SJCRH30 (cell line): Measurements from ENCODE around the gene NLRP1. TPM values are rescaled to one million over a fixed set of nuclear protein-coding genes. Genes with fewer than 3 reads are reported as not detected.

ENCODE experiments used
- DNase-seq, 2 experiments: peaks; one replicate each; pipeline ENCODE4 v3.0.0-alpha.2; 2015 to 2020
- H3K27ac ChIP-seq: fragments of 250-450 bp; sonication (Bioruptor Pico); 2 replicates; pipeline ENCODE4 v1.5.1; 2020; ENCODE audit warnings: mild to moderate bottlenecking, moderate library complexity
- H3K27me3 ChIP-seq: fragments of 250-450 bp; sonication (Bioruptor Pico); 2 replicates; pipeline ENCODE4 v1.5.1; 2020; ENCODE audit warnings: mild to moderate bottlenecking, moderate library complexity
- H3K36me3 ChIP-seq: fragments of 250-450 bp; sonication (Bioruptor Pico); 2 replicates; pipeline ENCODE4 v1.5.1; 2020; ENCODE audit warnings: mild to moderate bottlenecking, moderate library complexity
- H3K4me1 ChIP-seq: fragments of 250-450 bp; sonication (Bioruptor Pico); 2 replicates; pipeline ENCODE4 v1.5.1; 2020; ENCODE audit warnings: mild to moderate bottlenecking, moderate library complexity
- H3K4me3 ChIP-seq: fragments of 250-450 bp; sonication (Bioruptor Pico); 2 replicates; pipeline ENCODE4 v1.5.1; 2020; ENCODE audit warnings: mild to moderate bottlenecking, moderate library complexity
- H3K9me3 ChIP-seq: fragments of 250-450 bp; sonication (Bioruptor Pico); replicated peaks from 2 replicates; pipeline ENCODE4 v1.5.1; 2020; ENCODE audit warnings: mild to moderate bottlenecking, moderate library complexity
- total RNA-seq: library from RNA; depleted of rRNA; stranded (reverse); fragments of >200 nt; shearing (Covaris generic); gene quantifications from 2 replicates; pipeline ENCODE4 v1.2.3, GENCODE V29; 2014

The NLRP1 gene
- total RNA-seq, 1 experiment from 2014 or later, result 19.1 TPM

DNA sequence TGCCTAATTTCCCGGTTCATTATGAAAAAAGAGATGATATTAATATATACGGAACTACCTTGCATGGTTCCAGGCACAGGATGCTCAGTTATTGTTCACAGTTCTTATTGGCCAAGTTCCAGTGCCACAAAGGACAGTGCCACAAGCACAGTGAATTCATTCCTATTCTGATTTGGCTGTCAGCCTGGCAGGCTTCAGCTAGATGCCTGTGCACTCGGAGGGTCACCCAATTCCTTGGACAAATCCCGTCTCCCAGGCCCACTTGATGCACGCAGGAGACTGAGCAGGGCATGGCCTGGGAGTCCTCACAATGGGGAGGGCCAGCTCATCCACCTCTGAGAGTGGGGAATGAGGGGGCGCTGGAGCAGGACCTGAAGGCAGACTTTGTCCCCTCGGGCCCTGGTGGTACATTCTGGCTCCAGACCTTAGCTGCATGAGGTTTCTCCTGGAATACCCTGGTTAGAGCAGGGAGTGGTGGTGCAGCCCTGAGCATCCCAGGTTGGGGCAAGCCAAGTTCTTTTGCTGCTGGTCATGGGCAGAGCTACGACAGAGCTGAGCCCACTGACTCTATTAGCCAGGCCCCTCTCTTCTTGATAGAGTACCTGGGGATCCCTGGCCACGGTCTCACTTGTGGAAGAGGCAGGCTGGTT is 56.6 kb downstream of the NLRP1 start:
- no peak for DNase-seq
- peaks cover 25% of the 10 kb centered on the region for H3K4me1 ChIP-seq
- no peaks in the 10 kb centered on the region for H3K9me3 ChIP-seq
- H3K27ac ChIP-seq, result peak overlapping the region; percentile 94
- H3K36me3 ChIP-seq, result no peaks in the 10 kb centered on the region
- no peaks in the 10 kb centered on the region for H3K27me3 ChIP-seq
- H3K4me3 ChIP-seq, result no peak overlapping the region

DNA sequence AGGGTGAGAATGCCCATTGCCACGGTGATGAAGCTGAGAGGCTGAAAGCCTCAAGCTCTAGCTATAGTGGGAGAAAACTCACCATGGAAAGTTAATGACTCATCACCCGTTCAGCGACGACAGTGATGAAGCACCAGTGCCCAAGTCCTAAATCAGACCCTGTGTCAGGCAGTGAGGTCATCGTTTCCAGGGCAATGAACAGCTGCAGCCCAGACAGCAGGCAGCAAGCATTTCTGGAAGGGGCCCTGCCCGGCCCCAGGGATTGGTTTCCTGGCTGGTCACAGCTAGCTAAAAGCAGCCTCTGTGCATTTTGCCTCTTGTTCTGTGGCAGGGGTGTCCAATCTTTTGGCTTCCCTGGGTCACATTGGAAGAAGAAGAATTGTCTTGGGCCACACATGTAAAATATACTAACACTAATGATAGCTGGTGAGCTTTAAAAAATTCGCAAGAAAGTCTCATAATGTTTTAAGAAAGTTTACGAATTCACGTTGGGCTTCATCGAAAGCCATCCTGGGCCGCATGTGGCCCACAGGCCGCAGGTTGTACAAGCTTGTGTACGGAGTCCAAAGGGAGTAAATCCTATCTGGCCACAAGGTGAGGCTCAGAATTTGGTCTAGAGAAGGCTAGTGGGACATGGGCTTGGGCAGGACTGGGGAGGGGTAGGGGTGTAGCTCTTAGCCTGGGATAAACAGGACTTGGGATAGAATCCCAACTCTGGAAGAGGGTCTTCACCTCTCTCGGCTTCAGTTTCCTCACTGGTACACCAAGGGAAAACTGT is 57.3 kb downstream of the NLRP1 start:
- DNase-seq, result peak; percentile 94 to 96
- H3K27me3 ChIP-seq, result no peaks in the 10 kb centered on the region

DNA sequence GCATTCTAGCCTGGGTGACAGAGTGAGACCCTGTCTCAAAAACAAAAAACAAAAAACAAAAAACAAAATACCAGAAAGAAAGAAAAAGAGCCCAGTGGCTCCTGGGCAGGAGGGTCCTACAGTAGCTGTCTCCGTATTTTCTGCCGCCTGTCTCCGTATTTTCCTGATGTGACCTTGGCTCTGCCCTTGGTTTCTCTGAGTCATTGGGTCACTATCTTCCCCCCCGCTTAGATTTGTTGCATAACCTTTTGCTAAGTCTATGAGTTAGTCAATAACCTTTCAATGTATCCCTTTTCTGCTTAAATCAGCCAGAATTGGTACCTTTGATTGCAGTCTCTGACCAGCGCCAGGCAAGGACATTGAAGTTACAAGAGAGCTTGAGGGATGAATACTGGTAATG is 61.1 kb downstream of the NLRP1 start:
- no peaks in the 10 kb centered on the region for H3K27me3 ChIP-seq
- no peak overlapping the region for H3K4me3 ChIP-seq
- DNase-seq, result no peak
- no peak overlapping the region for H3K27ac ChIP-seq
- H3K36me3 ChIP-seq, result no peaks in the 10 kb centered on the region
- H3K9me3 ChIP-seq, result no peaks in the 10 kb centered on the region
- H3K4me1 ChIP-seq, result peaks cover 21% of the 10 kb centered on the region

More for the DNA sequence above, 57.3 kb downstream of the NLRP1 start:
- Histone ChIP-seq H3K9me3 (no peaks in the 10 kb centered on the region), H3K27ac (peak overlapping the region; percentile 94), H3K4me3 (no peak overlapping the region), H3K4me1 (peaks cover 25% of the 10 kb centered on the region), H3K36me3 (no peaks in the 10 kb centered on the region)

DNA sequence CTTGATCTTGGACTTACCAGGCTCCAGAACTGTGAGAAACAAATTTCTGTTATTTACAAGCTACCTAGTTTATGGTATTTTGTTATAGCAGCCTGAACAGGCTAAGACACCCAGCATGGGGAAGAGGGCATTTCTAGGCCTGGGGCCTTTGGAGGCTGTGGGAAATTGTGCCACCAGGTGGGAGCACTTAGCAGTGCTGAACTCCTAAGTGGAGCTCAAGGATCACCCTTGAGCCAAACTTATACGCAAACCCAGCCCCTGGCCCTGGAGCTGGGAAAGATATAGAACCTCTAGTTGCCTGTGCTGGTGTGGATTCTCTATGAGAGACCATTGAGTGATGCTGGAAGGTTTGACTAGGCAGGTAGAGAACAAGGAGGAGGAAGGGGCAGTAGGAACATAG is 61.8 kb downstream of the NLRP1 start:
- Histone ChIP-seq H3K27me3 (no peaks in the 10 kb centered on the region), H3K36me3 (no peaks in the 10 kb centered on the region), H3K4me1 (peaks cover 14% of the 10 kb centered on the region), H3K9me3 (no peaks in the 10 kb centered on the region), H3K27ac (no peak overlapping the region), H3K4me3 (no peak overlapping the region)
- no peak for DNase-seq

DNA sequence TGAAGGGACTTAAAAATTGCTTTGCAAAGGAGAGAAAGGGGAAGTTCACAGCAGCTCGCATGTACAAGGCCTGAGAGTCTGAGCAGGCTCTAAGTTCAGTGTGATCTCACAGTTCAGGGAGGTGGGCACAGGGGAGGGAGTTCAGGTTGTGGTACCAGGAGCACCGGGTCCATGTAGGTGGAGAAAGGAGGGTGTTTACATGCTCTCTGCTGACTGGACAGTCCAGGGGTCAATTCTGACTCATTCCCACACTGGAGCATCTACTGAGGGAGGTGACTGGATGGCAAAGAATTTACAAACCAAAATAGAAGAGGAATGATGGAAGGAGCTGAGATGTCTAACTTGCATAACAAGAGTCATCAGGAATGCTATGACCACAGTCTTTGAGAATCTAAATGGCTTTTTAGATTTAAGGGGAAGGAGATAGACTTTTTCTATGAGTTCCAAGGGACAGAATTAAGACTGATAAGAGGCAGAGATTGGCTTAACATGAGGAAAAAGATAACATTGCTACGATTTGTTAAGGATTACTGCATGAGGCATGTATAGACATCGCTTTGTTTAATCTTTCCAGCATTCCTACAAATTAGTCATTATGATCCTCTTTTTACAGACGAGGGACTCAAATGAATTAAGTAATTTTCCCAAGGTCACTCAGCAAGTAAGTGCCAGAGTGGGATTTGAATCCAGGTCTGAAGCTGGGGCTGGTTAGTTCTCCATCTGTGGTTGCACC is 68.1 kb downstream of the NLRP1 start:
- Histone ChIP-seq H3K4me3 (no peak overlapping the region), H3K36me3 (no peaks in the 10 kb centered on the region), H3K4me1 (peaks cover 3% of the 10 kb centered on the region), H3K9me3 (no peaks in the 10 kb centered on the region), H3K27ac (peak overlapping the region; percentile 49), H3K27me3 (no peaks in the 10 kb centered on the region)
- DNase-seq, result peak; percentile 11 to 23

DNA sequence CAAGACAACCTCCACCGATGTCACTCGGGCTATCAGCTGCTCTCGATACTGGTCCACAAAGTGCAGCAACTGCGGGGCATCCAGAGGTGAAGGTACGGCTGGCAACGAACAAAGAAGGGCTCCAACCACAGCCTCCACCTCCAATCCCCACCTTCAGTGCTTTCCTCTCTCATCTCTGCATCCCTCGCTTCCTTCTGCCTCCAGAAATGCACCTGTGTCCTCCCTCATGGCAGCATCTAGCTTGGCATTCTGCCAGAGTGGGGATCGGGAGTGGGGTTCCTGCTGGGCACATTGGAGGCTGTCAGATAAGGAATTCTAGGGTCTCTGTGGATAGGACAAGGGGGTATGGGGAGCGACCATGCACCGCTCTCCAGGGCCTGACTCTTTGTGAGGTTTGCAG is 69.3 kb downstream of the NLRP1 start:
- Histone ChIP-seq H3K27me3 (no peaks in the 10 kb centered on the region), H3K27ac (no peak overlapping the region), H3K9me3 (no peaks in the 10 kb centered on the region), H3K4me1 (peaks cover 3% of the 10 kb centered on the region), H3K36me3 (no peaks in the 10 kb centered on the region), H3K4me3 (no peak overlapping the region)
- no peak for DNase-seq

DNA sequence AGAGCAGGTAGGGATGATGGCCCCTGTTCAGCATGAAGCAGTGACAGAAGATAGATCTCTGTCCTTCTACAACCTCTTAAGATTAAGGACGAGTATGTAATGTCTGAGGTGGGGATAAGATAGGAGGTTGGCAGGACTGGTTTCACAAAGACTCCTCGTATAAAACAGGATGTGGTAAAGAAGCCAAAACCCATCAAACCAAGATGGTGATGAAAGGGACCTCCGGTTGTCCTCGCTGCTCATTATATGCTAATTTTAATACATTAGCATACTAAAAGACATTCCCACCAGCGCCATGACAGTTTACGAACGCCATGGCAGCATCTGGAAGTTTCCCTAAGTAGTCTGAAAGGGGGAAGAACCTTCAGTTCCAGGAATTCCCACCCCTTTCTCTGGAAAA is 70.7 kb downstream of the NLRP1 start:
- no peak overlapping the region for H3K27ac ChIP-seq
- H3K9me3 ChIP-seq, result no peaks in the 10 kb centered on the region
- H3K27me3 ChIP-seq, result no peaks in the 10 kb centered on the region
- no peak for DNase-seq
- no peak overlapping the region for H3K4me3 ChIP-seq
- peaks cover 3% of the 10 kb centered on the region for H3K4me1 ChIP-seq
- H3K36me3 ChIP-seq, result no peaks in the 10 kb centered on the region

DNA sequence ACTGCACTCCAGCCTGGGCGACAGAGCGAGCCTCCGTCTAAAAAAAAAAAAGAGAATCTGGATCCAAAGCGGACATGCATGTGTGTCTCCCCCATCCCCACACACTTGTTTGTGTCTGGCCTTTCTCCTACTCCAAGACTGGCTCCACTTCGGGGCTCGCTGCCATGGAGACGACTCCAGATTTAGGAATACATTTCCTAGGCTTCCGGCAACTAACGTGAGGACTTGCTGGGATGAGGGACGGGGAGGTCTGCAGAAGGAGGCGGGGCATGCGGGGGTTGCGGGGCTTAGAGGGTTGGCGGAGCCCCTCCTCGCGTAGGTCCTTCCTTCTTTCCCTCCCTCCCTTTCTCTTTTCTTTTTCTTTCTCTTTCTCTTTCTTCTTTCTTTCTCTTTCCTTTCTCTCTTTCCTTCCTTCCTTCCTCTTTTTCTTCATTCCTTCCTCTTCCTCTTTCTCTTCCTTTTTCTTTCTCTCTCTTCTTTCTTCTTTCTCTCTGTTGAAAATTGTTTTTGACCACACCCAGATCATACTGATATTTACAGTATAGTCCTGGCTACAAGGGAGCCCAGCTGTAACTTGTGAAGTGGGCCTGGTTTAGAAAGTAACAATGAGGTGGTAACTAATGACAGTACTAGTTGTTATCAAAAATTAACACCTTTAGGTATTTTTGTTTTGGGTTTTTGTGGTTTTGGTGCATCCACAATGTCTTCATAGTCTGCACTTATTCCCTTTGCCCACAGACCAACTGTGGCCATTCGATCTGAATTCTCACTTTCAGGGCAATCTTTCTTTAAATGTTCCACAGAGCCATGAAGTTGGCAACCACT is 72.7 kb downstream of the NLRP1 start:
- no peak for DNase-seq
- H3K27ac ChIP-seq, result no peak overlapping the region
- no peak overlapping the region for H3K4me3 ChIP-seq
- H3K9me3 ChIP-seq, result no peaks in the 10 kb centered on the region
- no peaks in the 10 kb centered on the region for H3K27me3 ChIP-seq
- H3K36me3 ChIP-seq, result no peaks in the 10 kb centered on the region
- H3K4me1 ChIP-seq, result peaks cover 3% of the 10 kb centered on the region

DNA sequence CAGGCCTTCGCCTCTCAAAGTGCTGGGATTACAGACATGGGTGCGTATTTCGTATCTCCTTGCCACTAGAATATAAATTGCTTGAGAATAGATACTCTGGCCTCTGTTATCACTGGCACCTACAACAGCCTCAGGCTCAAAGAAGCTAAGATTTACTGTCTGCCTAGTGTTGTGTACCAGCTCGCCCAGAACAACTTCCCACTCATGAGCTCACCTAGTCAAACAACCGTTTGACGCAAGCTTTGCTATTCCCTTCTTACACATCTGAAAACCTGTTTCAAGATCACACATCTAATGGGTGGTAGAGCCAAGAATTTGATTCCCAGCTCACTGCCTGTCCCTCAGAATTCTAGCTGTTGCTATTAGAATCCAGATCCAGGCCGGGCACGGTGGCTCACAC is 73.5 kb downstream of the NLRP1 start:
- no peak for DNase-seq
- Histone ChIP-seq H3K27me3 (no peaks in the 10 kb centered on the region), H3K36me3 (no peaks in the 10 kb centered on the region), H3K9me3 (no peaks in the 10 kb centered on the region), H3K27ac (no peak overlapping the region), H3K4me3 (no peak overlapping the region), H3K4me1 (no peaks in the 10 kb centered on the region; the same call in 1 of the 2 replicates)

DNA sequence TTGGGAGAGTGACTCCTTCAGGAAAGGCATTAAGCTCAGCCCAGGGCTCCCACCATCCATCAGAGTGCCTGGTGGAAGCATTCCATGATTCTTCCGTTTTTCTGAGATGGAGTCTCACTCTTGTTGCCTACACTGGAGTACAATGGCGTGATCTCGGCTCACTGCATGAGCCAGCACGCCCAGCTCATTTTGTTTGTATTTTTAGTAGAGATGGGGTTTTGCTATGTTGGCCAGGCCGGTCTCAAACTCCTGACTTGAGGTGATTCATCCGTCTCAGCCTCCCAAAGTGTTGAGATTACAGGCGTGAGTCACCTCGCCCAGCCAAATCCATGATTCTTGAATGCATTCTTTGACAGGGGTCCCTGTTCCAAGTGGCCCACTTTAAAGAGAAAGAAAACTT is 74.8 kb downstream of the NLRP1 start:
- Histone ChIP-seq H3K4me3 (no peak overlapping the region), H3K27me3 (no peaks in the 10 kb centered on the region), H3K36me3 (no peaks in the 10 kb centered on the region), H3K9me3 (no peaks in the 10 kb centered on the region), H3K4me1 (no peaks in the 10 kb centered on the region), H3K27ac (no peak overlapping the region)
- no peak for DNase-seq

DNA sequence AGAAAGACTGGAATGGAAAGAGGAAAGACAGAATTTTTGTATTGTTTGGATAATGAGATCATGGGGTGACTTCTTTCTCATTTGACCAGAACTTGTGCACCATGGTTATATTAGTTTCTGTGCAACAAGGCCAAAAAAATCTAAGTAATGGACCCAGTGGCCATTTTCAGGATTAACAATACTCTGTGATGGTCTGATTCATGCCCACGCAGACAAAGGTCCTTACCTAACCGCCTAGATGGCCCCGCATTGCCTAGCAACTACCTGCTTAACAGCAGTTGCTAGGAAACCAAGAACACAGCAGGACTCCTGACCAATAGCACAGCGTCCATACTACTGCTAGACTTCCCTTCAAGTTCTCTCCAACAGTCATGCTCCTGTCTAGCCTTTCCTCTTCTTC is 75.5 kb downstream of the NLRP1 start:
- H3K27me3 ChIP-seq, result no peaks in the 10 kb centered on the region
- no peaks in the 10 kb centered on the region for H3K4me1 ChIP-seq
- no peak overlapping the region for H3K27ac ChIP-seq
- DNase-seq, result no peak
- H3K9me3 ChIP-seq, result no peaks in the 10 kb centered on the region
- no peak overlapping the region for H3K4me3 ChIP-seq
- H3K36me3 ChIP-seq, result no peaks in the 10 kb centered on the region

DNA sequence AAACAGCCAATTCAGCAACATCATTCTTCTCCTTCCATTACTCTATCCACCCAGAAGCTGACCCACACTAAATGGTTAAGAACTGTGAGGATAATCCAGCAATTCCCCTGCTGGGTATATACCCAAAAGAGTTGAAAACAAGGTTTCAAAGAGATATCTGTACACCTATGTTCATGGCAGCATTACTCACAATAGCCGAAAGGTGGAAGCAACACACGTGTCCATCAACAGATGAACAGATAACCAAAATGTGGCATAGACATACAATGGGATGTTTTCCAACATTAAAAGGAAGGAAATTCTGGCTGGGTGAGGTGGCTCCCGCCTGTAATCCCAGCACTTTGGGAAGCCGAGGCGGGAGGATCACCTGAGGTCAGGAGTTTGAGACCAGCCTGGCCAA is 78.0 kb downstream of the NLRP1 start:
- no peaks in the 10 kb centered on the region for H3K4me1 ChIP-seq
- DNase-seq, result no peak
- H3K36me3 ChIP-seq, result no peaks in the 10 kb centered on the region
- H3K4me3 ChIP-seq, result no peak overlapping the region
- H3K27me3 ChIP-seq, result no peaks in the 10 kb centered on the region
- no peaks in the 10 kb centered on the region for H3K9me3 ChIP-seq
- no peak overlapping the region for H3K27ac ChIP-seq

DNA sequence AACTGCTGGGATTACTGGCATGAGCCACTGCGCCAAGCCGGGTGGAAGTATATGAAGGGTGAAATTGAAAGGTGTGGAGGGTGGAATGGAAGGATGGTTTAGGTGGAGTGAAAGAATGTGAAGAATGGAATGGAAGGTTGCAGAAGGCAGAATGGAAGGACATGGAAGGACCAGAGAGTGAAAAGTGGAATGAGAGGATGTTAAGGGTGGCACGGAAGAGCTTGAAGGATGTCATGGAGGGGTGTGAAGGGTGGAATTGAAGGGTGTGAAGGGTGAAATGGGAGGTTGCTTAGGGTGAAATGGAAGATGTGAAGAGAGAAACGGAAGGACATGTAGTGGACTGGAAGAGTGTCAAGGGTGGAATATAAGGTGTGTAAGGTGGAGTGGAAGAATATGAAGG is 81.8 kb downstream of the NLRP1 start:
- Histone ChIP-seq H3K27ac (no peak overlapping the region), H3K36me3 (no peaks in the 10 kb centered on the region), H3K4me1 (no peaks in the 10 kb centered on the region), H3K4me3 (no peak overlapping the region), H3K9me3 (no peaks in the 10 kb centered on the region), H3K27me3 (no peaks in the 10 kb centered on the region)
- no peak for DNase-seq

DNA sequence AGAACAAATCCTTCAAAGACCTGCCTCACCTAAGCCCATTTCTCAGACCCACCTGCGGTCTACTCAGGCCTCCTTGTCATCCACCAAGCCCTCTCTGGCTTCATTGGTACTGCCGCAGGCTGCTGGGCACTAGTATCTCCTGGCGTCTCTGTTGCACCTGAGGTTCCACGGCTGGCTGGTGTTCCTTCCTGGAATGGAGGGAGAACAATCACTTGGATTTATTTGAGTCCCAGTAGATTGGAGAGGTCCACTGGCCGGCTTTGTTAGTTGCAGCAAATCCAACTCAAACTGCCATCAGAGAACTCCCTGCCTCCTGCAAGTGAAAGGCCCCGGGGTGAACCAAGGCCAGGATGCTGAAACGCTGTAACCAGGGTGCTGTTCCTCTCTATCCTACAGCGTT is 82.6 kb downstream of the NLRP1 start:
- Histone ChIP-seq H3K27ac (no peak overlapping the region), H3K9me3 (no peaks in the 10 kb centered on the region), H3K36me3 (no peaks in the 10 kb centered on the region), H3K4me3 (no peak overlapping the region), H3K27me3 (no peaks in the 10 kb centered on the region), H3K4me1 (no peaks in the 10 kb centered on the region)
- DNase-seq, result no peak
